K562 (cell line): Measurements from ENCODE around the gene ZNF200. TPM values are rescaled to one million over a fixed set of nuclear protein-coding genes. Genes with fewer than 3 reads are reported as not detected.

Experiments
- ADNP ChIP-seq: fragments of 200-800 bp; sonication (Bioruptor generic); IDR thresholded peaks from 2 replicates; pipeline ENCODE4 v1.6.1; 2016; ENCODE audit warnings: missing genetic modification characterization, missing compliant biosample characterization
- ARNT ChIP-seq, 2 experiments: fragments of 450-650 bp; IDR thresholded peaks; 2 replicates each; pipeline ENCODE4 v1.6.1; 2016; ENCODE audit warnings: mild to moderate bottlenecking in 1 of 2
- CREB1 ChIP-seq, 2 experiments: sonication (generic) in 1 of 2; formaldehyde crosslinking in 1 of 2; IDR thresholded peaks; 2 replicates each; pipeline versions ENCODE4 v1.6.1 to v1.8.0; 2012 to 2022; ENCODE audit warnings: inconsistent platforms in 1 of 2, mild to moderate bottlenecking in 1 of 2, missing genetic modification reagents in 1 of 2, moderate library complexity in 1 of 2
- CREM ChIP-seq: IDR thresholded peaks from 2 replicates; pipeline ENCODE4 v1.6.1; 2014; ENCODE audit warnings: antibody characterized with exemption, low read depth
- L3MBTL2 ChIP-seq: fragments of 450-650 bp; IDR thresholded peaks from 2 replicates; pipeline ENCODE4 v1.6.1; 2016; ENCODE audit warnings: mild to moderate bottlenecking, moderate library complexity
- MTA2 ChIP-seq: fragments of 450-650 bp; IDR thresholded peaks from 2 replicates; pipeline ENCODE4 v1.6.1; 2016; ENCODE audit warnings: low read depth
- NCOA2 ChIP-seq, 2 experiments: fragments of 450-650 bp; IDR thresholded peaks; 2 replicates each; pipeline ENCODE4 v1.6.1; 2018; ENCODE audit warnings: mild to moderate bottlenecking in 2 of 2, moderate library complexity in 1 of 2; ENCODE audit not compliant: partially characterized antibody in 2 of 2
- PHF20 ChIP-seq: fragments of 450-650 bp; IDR thresholded peaks from 2 replicates; pipeline ENCODE4 v1.6.1; 2018; ENCODE audit not compliant: partially characterized antibody
- PHF8 ChIP-seq: fragments of 200-600 bp; sonication (generic); IDR thresholded peaks from 2 replicates; pipeline ENCODE4 v1.6.1; 2012; ENCODE audit warnings: mixed run types, mild to moderate bottlenecking, inconsistent platforms, low read length, moderate library complexity, borderline replicate concordance
- RAD51 ChIP-seq: fragments of 450-650 bp; IDR thresholded peaks from 2 replicates; pipeline ENCODE4 v1.7.1; 2016; ENCODE audit warnings: low read depth, mild to moderate bottlenecking, borderline replicate concordance
- RBBP5 ChIP-seq: fragments of 200-600 bp; sonication (generic); IDR thresholded peaks from 2 replicates; pipeline ENCODE4 v1.6.1; 2012; ENCODE audit warnings: borderline replicate concordance, mild to moderate bottlenecking, low read length, control low read depth, inconsistent platforms; ENCODE audit not compliant: insufficient read depth, poor library complexity, severe bottlenecking
- RNF2 ChIP-seq: sonication (generic); IDR thresholded peaks from 2 replicates; pipeline ENCODE4 v1.6.1; 2016
- SP1 ChIP-seq: sonication (generic); formaldehyde crosslinking; IDR thresholded peaks from 2 replicates; pipeline ENCODE4 v1.8.1; 2022; ENCODE audit warnings: mild to moderate bottlenecking, missing genetic modification reagents
- SREBF2 ChIP-seq: sonication (generic); formaldehyde crosslinking; IDR thresholded peaks from 2 replicates; pipeline ENCODE4 v1.4.0; 2020; ENCODE audit warnings: mild to moderate bottlenecking, missing genetic modification reagents
- ZNF134 ChIP-seq: fragments of 250-450 bp; sonication (Bioruptor Pico); conservative IDR thresholded peaks from 2 replicates; pipeline ENCODE4 v1.4.0; 2020
- ZNF253 ChIP-seq: fragments of 250-450 bp; sonication (Bioruptor Pico); conservative IDR thresholded peaks from 2 replicates; pipeline ENCODE4 v1.6.1; 2021; ENCODE audit warnings: mild to moderate bottlenecking
- ZNF384 ChIP-seq: IDR thresholded peaks from 2 replicates; pipeline ENCODE4 v1.6.1; 2012; ENCODE audit warnings: low read depth, low read length, improper control_type of control experiment
- ZNF696 ChIP-seq: fragments of 250-450 bp; sonication (Bioruptor Pico); conservative IDR thresholded peaks from 2 replicates; pipeline ENCODE4 v1.4.0; 2020; ENCODE audit warnings: mild to moderate bottlenecking, moderate library complexity
- ZNF75A ChIP-seq: fragments of 450-650 bp; formaldehyde crosslinking; IDR thresholded peaks from 2 replicates; pipeline ENCODE4 v1.4.0; 2020; ENCODE audit warnings: mild to moderate bottlenecking
- polyA plus RNA-seq, 8 experiments: library from polyadenylated mRNA; depleted of rRNA in 4 of 8; stranded (reverse) in 5 of 8; unstranded in 3 of 8; fragments of >200 nt; fragmentation: Nextera tagmentation in 2 of 8; fragmentation: Illumina TruSeq in 1 of 8; extraction: Ambion mirVana in 2 of 8; extraction: Trizol in 1 of 8; gene quantifications; 2 replicates each; pipeline versions ENCODE4 v1.2.1 to v1.2.3, GENCODE V29; 2011 to 2014; ENCODE audit warnings: inconsistent platforms in 1 of 8, missing spikeins in 1 of 8
- total RNA-seq, 7 experiments: library from RNA; depleted of rRNA in 6 of 7; stranded (reverse); fragments of >200 nt in 6 of 7; fragmentation: Illumina TruSeq in 2 of 7; extraction: Trizol in 2 of 7; gene quantifications; 2 replicates each; pipeline versions ENCODE4 v1.2.1 to v1.2.3, GENCODE V29; 2011 to 2021; ENCODE audit warnings: low replicate concordance in 1 of 7
- TF ChIP-seq, protein P1 (sequence below), 2 experiments: fragments of 250-450 bp in 1 of 2; fragments of 450-650 bp in 1 of 2; sonication (Bioruptor Pico) in 1 of 2; IDR thresholded peaks; 2 replicates each; pipeline versions ENCODE4 v1.6.1 to v1.8.0; 2016 to 2021; ENCODE audit warnings: mild to moderate bottlenecking in 2 of 2, moderate library complexity in 2 of 2, missing compliant biosample characterization in 1 of 2, missing genetic modification characterization in 1 of 2
- TF ChIP-seq, protein P2 (sequence below): fragments of 250-450 bp; sonication (Bioruptor Pico); IDR thresholded peaks from 2 replicates; pipeline ENCODE4 v1.8.0; 2021; ENCODE audit warnings: moderate library complexity, mild to moderate bottlenecking, inconsistent platforms
- TF ChIP-seq, protein P3 (sequence below): sonication (generic); formaldehyde crosslinking; IDR thresholded peaks from 2 replicates; pipeline ENCODE4 v1.8.0; 2022; ENCODE audit warnings: mild to moderate bottlenecking, missing genetic modification reagents, borderline replicate concordance
- TF ChIP-seq, protein P4 (sequence below): IDR thresholded peaks from 2 replicates; pipeline ENCODE4 v1.6.1; 2011; ENCODE audit warnings: borderline replicate concordance, low read depth, mild to moderate bottlenecking, moderate library complexity, low read length; ENCODE audit not compliant: insufficient read depth, poor library complexity, severe bottlenecking

ZNF200 gene
- total and polyA plus RNA-seq, 9 of the 15 experiments (the other 6 are each of a cell fraction or from before 2014, with no cell fraction given), result 4.8 to 14.5 (median 9.2) TPM

DNA sequence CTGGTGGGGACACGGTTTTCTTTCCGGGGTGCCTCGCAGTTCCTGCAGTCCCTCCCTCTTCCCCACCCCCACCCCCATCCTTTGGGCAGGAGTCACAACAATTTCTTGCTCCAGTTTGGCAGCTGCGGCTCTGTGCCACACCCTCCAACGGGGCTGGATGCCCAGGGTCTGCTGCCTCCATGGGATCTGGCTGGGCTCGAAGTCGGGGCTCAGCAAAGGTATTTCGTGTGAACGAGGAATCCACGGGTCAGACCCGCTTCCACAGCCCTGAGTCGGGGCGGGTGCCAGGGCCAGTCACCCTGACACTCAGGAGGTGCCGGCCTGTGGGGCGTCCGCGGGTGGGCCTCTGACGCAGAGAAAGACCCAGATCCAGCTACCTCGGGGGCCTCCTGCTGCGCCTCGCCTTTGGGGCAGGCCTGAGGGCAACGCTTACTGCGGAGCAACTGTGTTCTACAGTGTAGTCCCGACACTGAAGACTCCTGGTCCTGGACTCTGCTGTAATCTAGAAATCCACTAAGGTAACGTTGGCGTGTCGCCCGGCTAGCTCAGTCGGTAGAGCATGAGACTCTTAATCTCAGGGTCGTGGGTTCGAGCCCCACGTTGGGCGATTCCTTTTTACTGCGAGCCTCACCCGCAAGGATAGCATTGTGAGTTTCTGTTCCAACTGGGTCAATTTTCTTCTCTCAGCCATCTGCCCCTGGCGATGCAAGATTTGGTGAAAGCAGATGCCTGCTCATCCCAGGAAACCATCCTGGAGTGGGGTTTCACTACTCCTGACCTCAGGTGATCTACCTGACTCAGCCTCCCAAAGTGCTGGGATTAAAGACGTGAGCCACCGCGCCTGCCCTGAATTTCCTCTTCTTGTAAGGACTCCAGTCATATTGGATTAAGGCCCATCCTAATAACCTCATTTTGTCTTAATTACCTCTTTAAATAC is 59.5 kb downstream of the ZNF200 start (continued):
- TF ChIP-seq SP1 (CRISPR knock-in tag) (no peak), RAD51 (no peak), NCOA2 (IDR thresholded peaks at IDR 0.05; ENCODE audit: partially characterized antibody in 2 of 2) (no peak), CREB1 (IDR thresholded peaks at IDR 0.05) (peak; percentile 27; the same call in 1 of the 2 replicates), CREB1 (CRISPR knock-in tag; IDR thresholded peaks at IDR 0.05) (no peak; the same call in none of the 2 replicates), ZNF134 (CRISPR knock-in tag) (no peak), CREM (peak; percentile 75), ARNT (IDR thresholded peaks at IDR 0.05) (peak in 1 of 2 experiments; percentile 86; a peak in 2 of 4 replicates), PHF8 (peak; percentile 32; the same call in 1 of the 2 replicates), RNF2 (peak; percentile 45; the same call in 1 of the 2 replicates), MTA2 (no peak), RBBP5 (peak; percentile 47), L3MBTL2 (peak; percentile 71), ZNF384 (no peak), ZNF253 (CRISPR knock-in tag) (no peak), SREBF2 (CRISPR knock-in tag) (no peak), ZNF696 (CRISPR knock-in tag) (no peak), PHF20 (no peak), ADNP (tag) (peak; percentile 87), ZNF75A (CRISPR knock-in tag) (no peak)
- TF ChIP-seq, protein P1, sequence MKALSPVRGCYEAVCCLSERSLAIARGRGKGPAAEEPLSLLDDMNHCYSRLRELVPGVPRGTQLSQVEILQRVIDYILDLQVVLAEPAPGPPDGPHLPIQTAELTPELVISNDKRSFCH (CRISPR knock-in tag; IDR thresholded peaks at IDR 0.05), result no peak
- TF ChIP-seq, protein P1 (tag; IDR thresholded peaks at IDR 0.05), result peak; percentile 70
- TF ChIP-seq, protein P2, sequence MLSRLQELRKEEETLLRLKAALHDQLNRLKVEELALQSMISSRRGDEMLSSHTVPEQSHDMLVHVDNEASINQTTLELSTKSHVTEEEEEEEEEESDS, result no peak
- TF ChIP-seq, protein P3, sequence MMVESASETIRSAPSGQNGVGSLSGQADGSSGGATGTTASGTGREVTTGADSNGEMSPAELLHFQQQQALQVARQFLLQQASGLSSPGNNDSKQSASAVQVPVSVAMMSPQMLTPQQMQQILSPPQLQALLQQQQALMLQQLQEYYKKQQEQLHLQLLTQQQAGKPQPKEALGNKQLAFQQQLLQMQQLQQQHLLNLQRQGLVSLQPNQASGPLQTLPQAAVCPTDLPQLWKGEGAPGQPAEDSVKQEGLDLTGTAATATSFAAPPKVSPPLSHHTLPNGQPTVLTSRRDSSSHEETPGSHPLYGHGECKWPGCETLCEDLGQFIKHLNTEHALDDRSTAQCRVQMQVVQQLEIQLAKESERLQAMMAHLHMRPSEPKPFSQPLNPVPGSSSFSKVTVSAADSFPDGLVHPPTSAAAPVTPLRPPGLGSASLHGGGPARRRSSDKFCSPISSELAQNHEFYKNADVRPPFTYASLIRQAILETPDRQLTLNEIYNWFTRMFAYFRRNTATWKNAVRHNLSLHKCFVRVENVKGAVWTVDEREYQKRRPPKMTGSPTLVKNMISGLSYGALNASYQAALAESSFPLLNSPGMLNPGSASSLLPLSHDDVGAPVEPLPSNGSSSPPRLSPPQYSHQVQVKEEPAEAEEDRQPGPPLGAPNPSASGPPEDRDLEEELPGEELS (CRISPR knock-in tag), result 0 out of 2 replicates have a peak, but pooled peaks have one; percentile 35
- TF ChIP-seq, protein P4, sequence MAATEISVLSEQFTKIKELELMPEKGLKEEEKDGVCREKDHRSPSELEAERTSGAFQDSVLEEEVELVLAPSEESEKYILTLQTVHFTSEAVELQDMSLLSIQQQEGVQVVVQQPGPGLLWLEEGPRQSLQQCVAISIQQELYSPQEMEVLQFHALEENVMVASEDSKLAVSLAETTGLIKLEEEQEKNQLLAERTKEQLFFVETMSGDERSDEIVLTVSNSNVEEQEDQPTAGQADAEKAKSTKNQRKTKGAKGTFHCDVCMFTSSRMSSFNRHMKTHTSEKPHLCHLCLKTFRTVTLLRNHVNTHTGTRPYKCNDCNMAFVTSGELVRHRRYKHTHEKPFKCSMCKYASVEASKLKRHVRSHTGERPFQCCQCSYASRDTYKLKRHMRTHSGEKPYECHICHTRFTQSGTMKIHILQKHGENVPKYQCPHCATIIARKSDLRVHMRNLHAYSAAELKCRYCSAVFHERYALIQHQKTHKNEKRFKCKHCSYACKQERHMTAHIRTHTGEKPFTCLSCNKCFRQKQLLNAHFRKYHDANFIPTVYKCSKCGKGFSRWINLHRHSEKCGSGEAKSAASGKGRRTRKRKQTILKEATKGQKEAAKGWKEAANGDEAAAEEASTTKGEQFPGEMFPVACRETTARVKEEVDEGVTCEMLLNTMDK, result no peak
